ENCODE measurements around the gene EEPD1. TPM values are rescaled to one million over a fixed set of nuclear protein-coding genes. Genes with fewer than 3 reads are reported as not detected.

The EEPD1 gene
- total RNA-seq, 1 experiment from 2014 or later = 5.0 TPM

DNA sequence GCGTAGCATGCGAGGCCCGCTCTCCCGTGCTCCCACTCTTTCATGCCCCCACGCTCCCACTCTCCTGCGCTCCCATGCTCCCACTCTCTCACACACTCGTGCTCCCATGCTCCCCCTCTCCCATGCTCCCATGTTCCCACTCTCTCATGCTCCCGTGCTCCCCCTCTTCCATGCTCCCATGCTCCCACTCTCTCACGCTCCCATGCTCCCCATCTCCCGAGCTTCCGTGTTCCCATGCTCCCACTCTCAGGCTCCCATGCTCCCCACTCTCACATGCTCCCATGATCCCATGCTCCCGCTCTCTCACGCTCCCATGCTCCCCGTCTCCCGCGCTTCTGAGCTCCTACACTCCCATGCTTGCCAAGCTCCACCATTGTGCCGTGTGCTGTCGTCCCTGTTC lies 152.2 kb downstream of the EEPD1 start:
- H2BK5ac ChIP-seq (ENCODE audit: insufficient read length, low read length) = no peak overlapping the region
- WGBS (ENCODE audit: extremely low coverage, insufficient read length, low lambda C conversion rate) = no CpG with 5 or more reads among the region's 18 CpGs
- no peak overlapping the region for H3K56ac ChIP-seq (ENCODE audit: insufficient read length, low read depth, low read length)

More for the DNA sequence above, 152.2 kb downstream of the EEPD1 start:
- Mint-ChIP-seq H3K9me3 (no peaks in the 10 kb centered on the region), H3K27me3 (ENCODE audit: low read depth) (peaks cover 1% of the 10 kb centered on the region; the same call in 1 of the 2 replicates), H3K36me3 (ENCODE audit: insufficient read depth in 1 of 3, low read depth in 3 of 3) (peaks cover 0 to 4% (median 4%) of the 10 kb centered on the region in 3 experiments; a peak in 3 of 7 replicates), H3K4me3 (no peak overlapping the region), H3K4me1 (peaks cover 30 to 35% of the 10 kb centered on the region in 2 experiments), H3K27ac (no peak overlapping the region)
- Histone ChIP-seq H3K4me2 (ENCODE audit: insufficient read depth, insufficient read length, low read length) (no peak overlapping the region), H4K20me1 (ENCODE audit: control insufficient read depth, insufficient read depth, insufficient read length) (no peaks in the 10 kb centered on the region), H3K9ac (ENCODE audit: extremely low read depth, insufficient read length, low read length) (no peak overlapping the region), H3K27me3 (ENCODE audit: insufficient read depth, low read length) (no peaks in the 10 kb centered on the region), H2AFZ (ENCODE audit: low read length) (no peak overlapping the region), H3K23ac (ENCODE audit: insufficient read length, low read depth, low read length) (no peak overlapping the region), H2BK15ac (ENCODE audit: low read depth, low read length) (no peak overlapping the region), H2BK12ac (ENCODE audit: insufficient read length, low read depth, low read length) (no peak overlapping the region), H2BK20ac (ENCODE audit: low read depth, low read length, poor library complexity, severe bottlenecking) (no peak overlapping the region), H3K18ac (ENCODE audit: insufficient read length, low read depth, low read length) (no peak overlapping the region), H3K23me2 (ENCODE audit: insufficient read length, low read depth, low read length, poor library complexity, severe bottlenecking) (no peaks in the 10 kb centered on the region), H3K27ac (ENCODE audit: insufficient read length, low read depth, low read length) (no peak overlapping the region), H4K8ac (replicated peaks; ENCODE audit: insufficient read length, low read depth, low read length) (no peak overlapping the region), H4K91ac (ENCODE audit: insufficient read length, low read depth, low read length) (no peak overlapping the region), H3K14ac (ENCODE audit: insufficient read depth, low read length) (no peak overlapping the region), H2BK120ac (ENCODE audit: low read depth, low read length, poor library complexity, severe bottlenecking) (no peak overlapping the region), H4K5ac (ENCODE audit: insufficient read length, low read depth, low read length) (no peak overlapping the region), H2AK5ac (ENCODE audit: insufficient read length, low read length) (peak overlapping the region; percentile 6), H3T11ph (ENCODE audit: low read length) (no peak overlapping the region), H3K4ac (ENCODE audit: low read depth, low read length) (no peak overlapping the region), H3K79me1 (ENCODE audit: insufficient read depth, low read depth, low read length, poor library complexity, severe bottlenecking) (no peaks in the 10 kb centered on the region), H3K4me1 (ENCODE audit: insufficient read depth, low read length) (peaks cover 4% of the 10 kb centered on the region), H3K9me3 (ENCODE audit: control insufficient read depth, low read depth, low read length) (no peaks in the 10 kb centered on the region), H3K79me2 (ENCODE audit: insufficient read depth, low read length) (no peaks in the 10 kb centered on the region)
- no peak for DNase-seq
- TF ChIP-seq, protein P1, sequence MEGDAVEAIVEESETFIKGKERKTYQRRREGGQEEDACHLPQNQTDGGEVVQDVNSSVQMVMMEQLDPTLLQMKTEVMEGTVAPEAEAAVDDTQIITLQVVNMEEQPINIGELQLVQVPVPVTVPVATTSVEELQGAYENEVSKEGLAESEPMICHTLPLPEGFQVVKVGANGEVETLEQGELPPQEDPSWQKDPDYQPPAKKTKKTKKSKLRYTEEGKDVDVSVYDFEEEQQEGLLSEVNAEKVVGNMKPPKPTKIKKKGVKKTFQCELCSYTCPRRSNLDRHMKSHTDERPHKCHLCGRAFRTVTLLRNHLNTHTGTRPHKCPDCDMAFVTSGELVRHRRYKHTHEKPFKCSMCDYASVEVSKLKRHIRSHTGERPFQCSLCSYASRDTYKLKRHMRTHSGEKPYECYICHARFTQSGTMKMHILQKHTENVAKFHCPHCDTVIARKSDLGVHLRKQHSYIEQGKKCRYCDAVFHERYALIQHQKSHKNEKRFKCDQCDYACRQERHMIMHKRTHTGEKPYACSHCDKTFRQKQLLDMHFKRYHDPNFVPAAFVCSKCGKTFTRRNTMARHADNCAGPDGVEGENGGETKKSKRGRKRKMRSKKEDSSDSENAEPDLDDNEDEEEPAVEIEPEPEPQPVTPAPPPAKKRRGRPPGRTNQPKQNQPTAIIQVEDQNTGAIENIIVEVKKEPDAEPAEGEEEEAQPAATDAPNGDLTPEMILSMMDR (conservative IDR thresholded peaks at IDR 0.05) = no peak

All from H9 (cell line).